HG02623 (cell line): ENCODE results near the gene SLC27A5.
"Not testable (repeated sequence)": the region's sequence is repeated elsewhere in the genome, so short reads cannot be mapped to it uniquely, and the experiment has no call there.

Experiments used
- ATAC-seq: cut with Tn5 transposase; IDR thresholded peaks from one replicate; pipeline ENCODE4 v1.9.1; 2021; ENCODE audit warnings: moderate library complexity; ENCODE audit not compliant: unreplicated experiment

Gene SLC27A5

GRCh38 chr19:58499021-58499927, 12.5 kb downstream of the SLC27A5 start:
- ATAC-seq: peak; percentile 92

GRCh38 chr19:58498316-58499020, 13.3 kb downstream of the SLC27A5 start:
- ATAC-seq: no peak

GRCh38 chr19:58497634-58498170, 14.1 kb downstream of the SLC27A5 start:
- ATAC-seq: no peak

GRCh38 chr19:58492265-58492664, 19.5 kb downstream of the SLC27A5 start:
- ATAC-seq: no peak

GRCh38 chr19:58491393-58491792, 20.4 kb downstream of the SLC27A5 start:
- no peak for ATAC-seq

- ATAC-seq: not testable (repeated sequence)
Measured at GRCh38 chr19:58484349-58484748, 27.4 kb downstream of the SLC27A5 start.

DNA sequence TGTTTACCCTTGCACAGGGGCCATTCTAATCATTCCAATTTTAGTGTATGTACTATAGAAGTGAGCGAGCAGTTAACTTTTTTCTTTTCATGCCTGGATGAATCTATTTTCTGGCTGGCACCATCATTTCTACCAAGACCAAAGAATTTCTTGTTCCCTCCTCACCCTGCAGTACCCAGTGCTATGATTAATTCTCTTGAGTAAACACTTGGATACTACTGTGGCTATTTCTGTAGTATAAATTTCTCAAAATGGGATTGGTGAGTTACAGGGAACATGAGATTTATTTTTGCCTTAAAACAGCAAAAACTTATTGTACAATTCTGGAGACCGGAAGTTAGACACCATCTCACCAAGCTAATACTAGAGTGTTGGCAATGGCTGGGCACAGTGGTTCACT, 28.0 kb downstream of the SLC27A5 start:
- ATAC-seq: no peak

DNA sequence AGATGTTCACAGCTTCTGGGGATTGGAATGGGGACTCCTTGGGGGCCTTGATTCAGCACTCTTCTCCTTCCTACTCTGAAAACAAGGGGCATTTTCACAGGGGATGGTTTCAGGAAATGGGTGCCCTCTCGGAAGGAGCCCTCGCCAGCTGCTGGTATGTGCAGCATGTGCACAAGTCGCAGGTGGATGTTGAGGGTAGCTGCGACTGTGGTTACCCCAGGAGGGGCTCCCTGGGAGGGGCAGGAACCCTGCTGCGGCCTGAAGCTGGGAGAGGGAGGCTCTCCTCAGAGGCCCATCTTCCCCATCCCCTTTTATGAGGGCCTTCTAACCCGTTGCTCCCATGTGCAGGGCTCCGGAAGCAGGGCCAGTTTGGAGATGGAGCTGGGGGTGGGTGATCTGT, 29.4 kb downstream of the SLC27A5 start:
- ATAC-seq: no peak

GRCh38 chr19:58480831-58481230, 31.0 kb downstream of the SLC27A5 start:
- no peak for ATAC-seq

DNA sequence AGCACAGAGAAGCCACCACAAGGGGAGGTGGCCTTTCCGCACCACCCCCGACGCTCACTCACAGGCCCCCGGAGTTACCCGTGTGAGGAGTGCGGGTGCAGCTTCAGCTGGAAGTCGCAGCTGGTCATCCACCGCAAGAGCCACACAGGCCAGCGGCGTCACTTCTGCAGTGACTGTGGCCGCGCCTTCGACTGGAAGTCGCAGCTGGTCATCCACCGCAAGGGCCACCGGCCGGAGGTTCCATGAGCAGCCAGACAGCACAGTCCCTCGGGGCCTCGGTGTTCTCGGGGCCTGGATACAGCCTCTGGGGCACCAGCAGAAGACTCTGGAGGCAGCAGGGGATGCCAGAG, 31.3 kb downstream of the SLC27A5 start:
- ATAC-seq: no peak

GRCh38 chr19:58479736-58480480, 31.9 kb downstream of the SLC27A5 start:
- no peak for ATAC-seq

GRCh38 chr19:58479303-58479702, 32.5 kb downstream of the SLC27A5 start:
- no peak for ATAC-seq

DNA sequence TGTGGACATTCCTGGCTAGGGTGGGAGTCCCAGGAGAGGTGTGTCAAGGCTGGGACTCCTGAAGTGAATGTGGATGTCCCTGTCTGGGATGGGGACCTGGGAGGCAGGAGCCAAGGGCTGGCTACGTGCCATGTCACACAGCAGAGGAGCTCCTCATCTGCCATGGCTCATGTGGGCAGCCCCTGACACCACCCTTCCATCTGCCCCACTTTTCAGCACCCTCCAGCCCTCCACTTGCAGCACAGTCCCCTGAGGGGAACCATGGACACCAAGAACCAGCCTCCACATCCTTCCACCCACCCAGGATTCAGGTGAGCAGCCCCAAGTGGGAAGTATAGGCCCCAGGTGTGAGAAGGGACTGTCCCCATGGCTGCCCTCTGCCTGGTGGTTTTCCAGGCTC, 33.9 kb downstream of the SLC27A5 start:
- ATAC-seq: no peak

GRCh38 chr19:58477130-58477529, 34.7 kb downstream of the SLC27A5 start:
- ATAC-seq: no peak

- ATAC-seq: no peak
Measured at GRCh38 chr19:58476498-58477015, 35.2 kb downstream of the SLC27A5 start.

- peak; percentile 84 for ATAC-seq
Measured at GRCh38 chr19:58475714-58476497, 35.9 kb downstream of the SLC27A5 start, which contains the start of gene ZNF446. TSS of gene ZNF446 (plus strand) at chr19:58476352. CDS start at chr19:58477219, 867 bp downstream.

DNA sequence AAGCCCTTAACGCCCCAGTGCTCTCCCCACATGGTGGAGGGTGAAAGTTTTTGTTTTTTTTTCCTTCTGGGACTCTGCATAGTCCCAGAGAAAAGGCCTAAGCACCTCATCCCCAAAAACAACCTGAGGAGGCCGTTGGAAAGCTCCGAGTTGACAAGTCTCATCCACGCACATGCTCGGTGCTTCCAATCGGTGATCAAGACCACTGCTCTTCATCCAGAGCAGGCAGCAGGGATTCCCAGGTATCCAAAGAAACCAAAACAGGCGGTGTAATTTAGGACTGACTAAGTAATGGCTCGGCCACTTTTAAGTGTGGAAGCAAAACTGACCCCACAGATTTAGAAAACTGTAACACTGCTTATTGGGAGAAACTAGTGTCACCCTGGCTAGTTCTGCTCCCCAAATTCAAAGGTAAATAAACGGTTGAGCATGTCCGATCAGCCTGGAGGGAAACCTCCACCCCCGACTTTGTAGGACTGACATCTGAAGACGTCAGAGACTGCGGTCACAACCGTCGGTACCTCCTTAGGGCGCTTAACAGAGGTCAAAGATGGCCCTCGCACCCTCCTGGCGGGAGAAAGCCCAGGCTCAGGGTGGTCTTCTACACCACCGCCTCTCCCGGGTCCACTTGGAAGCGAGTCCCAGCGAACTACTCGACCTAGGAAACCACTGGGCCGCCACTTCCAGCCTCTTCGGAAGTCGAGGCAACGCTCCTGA, 36.6 kb downstream of the SLC27A5 start:
- no peak for ATAC-seq

DNA sequence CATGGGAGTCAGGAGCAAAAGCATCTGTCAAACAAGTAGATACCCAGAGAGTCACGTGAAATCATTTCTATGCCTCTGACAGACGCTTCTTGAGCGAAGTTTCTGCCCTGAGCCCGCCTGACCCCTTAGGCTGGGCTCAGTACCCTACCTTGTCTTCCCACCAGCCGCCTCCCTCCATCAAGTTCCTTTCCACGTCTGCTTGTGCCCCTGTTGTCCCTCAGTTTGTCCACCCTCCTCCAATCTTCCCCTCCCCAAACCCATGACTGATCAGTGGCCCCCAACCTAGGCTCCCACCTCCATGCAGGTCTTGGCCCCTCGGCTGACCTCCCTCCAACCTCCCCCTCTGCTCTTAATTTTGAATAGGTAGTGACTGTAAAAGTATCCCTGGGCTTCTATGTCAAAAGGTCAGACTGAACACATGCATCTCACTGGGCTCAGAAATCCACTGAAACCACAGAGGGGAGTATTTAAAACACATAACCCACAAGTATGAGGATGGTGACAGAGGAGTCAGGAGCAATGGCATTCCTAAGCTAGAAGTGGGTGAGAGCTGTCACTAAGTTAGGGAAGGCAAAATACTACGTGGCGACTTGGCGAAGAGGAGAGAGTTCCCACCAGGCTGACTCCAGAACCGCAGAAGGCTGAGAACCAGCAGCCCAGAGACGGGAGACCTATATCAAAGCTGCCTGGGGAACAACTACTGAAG, 37.3 kb downstream of the SLC27A5 start:
- ATAC-seq: no peak

- no peak for ATAC-seq
Measured at GRCh38 chr19:58473775-58474174, 38.0 kb downstream of the SLC27A5 start.
